Measurements from ENCODE around the gene RAB3GAP2.

RAB3GAP2 gene

DNA sequence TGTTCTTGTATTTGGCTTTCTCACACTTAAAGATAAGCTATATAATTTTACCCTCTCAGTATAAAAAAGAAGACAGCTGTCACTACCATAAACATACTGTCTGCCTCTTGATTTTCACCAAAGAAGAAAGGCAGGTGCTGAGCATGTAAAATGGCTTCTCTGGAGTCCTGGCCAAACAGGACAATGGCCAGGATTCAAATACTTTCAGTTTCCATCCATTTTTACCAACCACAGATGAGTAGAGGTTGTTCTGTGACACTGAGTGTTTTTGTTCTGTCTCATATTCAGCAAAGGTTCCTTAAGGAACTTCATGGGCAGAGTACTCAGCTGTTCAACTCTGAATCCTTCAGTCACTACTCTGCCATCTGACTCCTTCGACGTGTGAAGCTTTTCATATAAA, 29.4 kb upstream of the RAB3GAP2 start:
- no peaks in the 10 kb centered on the region for H3K9me2 ChIP-seq (replicated peaks; ENCODE audit: low read depth, low read length)
- no peak overlapping the region for H3K4me2 ChIP-seq (ENCODE audit: low read depth, low read length, poor library complexity, severe bottlenecking)
- no peak overlapping the region for H3K9ac ChIP-seq (ENCODE audit: low read depth, low read length, poor library complexity, severe bottlenecking)
- no peak overlapping the region for H3K4me3 ChIP-seq (ENCODE audit: low read length, poor library complexity, severe bottlenecking)
- no peaks in the 10 kb centered on the region for H4K20me1 ChIP-seq (ENCODE audit: insufficient read depth, low read length, poor library complexity, severe bottlenecking)
- H3K4me1 ChIP-seq (ENCODE audit: insufficient read depth, low read length, poor library complexity, severe bottlenecking), result no peaks in the 10 kb centered on the region
- no peaks in the 10 kb centered on the region for H3K27me3 ChIP-seq (ENCODE audit: insufficient read depth, low read length, poor library complexity, severe bottlenecking)
- no peaks in the 10 kb centered on the region for H3K36me3 ChIP-seq (ENCODE audit: insufficient read depth, low read length)
- H3K79me2 ChIP-seq (ENCODE audit: insufficient read depth, low read length), result no peaks in the 10 kb centered on the region
- H3K9me3 ChIP-seq (ENCODE audit: insufficient read depth, low read depth, low read length), result no peaks in the 10 kb centered on the region
- TF ChIP-seq, protein P1, sequence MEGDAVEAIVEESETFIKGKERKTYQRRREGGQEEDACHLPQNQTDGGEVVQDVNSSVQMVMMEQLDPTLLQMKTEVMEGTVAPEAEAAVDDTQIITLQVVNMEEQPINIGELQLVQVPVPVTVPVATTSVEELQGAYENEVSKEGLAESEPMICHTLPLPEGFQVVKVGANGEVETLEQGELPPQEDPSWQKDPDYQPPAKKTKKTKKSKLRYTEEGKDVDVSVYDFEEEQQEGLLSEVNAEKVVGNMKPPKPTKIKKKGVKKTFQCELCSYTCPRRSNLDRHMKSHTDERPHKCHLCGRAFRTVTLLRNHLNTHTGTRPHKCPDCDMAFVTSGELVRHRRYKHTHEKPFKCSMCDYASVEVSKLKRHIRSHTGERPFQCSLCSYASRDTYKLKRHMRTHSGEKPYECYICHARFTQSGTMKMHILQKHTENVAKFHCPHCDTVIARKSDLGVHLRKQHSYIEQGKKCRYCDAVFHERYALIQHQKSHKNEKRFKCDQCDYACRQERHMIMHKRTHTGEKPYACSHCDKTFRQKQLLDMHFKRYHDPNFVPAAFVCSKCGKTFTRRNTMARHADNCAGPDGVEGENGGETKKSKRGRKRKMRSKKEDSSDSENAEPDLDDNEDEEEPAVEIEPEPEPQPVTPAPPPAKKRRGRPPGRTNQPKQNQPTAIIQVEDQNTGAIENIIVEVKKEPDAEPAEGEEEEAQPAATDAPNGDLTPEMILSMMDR (conservative IDR thresholded peaks at IDR 0.05; ENCODE audit: low read length), result no peak
- no peak for TF ChIP-seq EZH2phosphoT487 (IDR thresholded peaks at IDR 0.05; ENCODE audit: borderline replicate concordance)
- no peak overlapping the region; the same call in 1 of the 2 replicates for H2AFZ ChIP-seq (ENCODE audit: low read length)
- H3F3A ChIP-seq (ENCODE audit: low read depth), result no peaks in the 10 kb centered on the region

DNA sequence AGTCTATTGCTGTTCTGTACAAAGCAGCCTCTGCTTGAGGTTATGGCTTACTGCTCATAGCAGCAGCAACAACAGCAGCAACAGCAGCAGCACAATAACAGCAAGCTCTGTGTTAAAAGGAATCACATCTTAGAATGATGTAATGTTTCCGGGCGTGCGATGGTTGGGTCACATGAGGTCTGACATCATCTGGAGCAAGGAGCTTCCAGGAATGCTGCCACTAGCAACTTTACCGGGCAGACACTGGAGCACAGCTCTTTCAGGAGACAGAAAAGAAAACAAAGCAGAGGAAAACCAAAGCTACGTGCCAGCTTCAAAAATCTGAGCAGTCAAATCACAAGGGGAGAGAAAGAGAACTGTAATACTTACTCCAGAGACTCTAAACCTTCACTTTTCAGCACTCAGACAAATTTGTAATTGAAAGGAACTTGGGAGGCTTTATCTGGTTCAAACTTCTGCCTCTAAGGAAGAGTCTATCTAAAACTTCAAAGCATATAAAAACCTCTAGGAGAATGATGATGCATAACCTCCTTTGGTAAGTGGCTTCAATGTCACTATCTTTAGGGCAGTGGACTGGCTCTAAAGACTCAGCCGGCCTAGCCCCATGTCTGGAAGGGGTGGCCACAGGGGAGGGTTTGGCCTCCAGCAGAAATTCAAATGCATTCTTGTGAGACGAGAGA, 28.3 kb upstream of the RAB3GAP2 start:
- no peaks in the 10 kb centered on the region for H3K36me3 ChIP-seq (ENCODE audit: insufficient read depth, low read length)
- H3K9me3 ChIP-seq (ENCODE audit: insufficient read depth, low read depth, low read length), result no peaks in the 10 kb centered on the region
- no peaks in the 10 kb centered on the region for H4K20me1 ChIP-seq (ENCODE audit: insufficient read depth, low read length, poor library complexity, severe bottlenecking)
- H3K27me3 ChIP-seq (ENCODE audit: insufficient read depth, low read length, poor library complexity, severe bottlenecking), result no peaks in the 10 kb centered on the region
- H3K9me2 ChIP-seq (replicated peaks; ENCODE audit: low read depth, low read length), result no peaks in the 10 kb centered on the region
- TF ChIP-seq, protein P1 (conservative IDR thresholded peaks at IDR 0.05; ENCODE audit: low read length), result no peak
- TF ChIP-seq EZH2phosphoT487 (IDR thresholded peaks at IDR 0.05; ENCODE audit: borderline replicate concordance), result no peak
- no peak overlapping the region for H2AFZ ChIP-seq (ENCODE audit: low read length)
- H3K79me2 ChIP-seq (ENCODE audit: insufficient read depth, low read length), result no peaks in the 10 kb centered on the region
- no peaks in the 10 kb centered on the region for H3F3A ChIP-seq (ENCODE audit: low read depth)
- no peaks in the 10 kb centered on the region for H3K4me1 ChIP-seq (ENCODE audit: insufficient read depth, low read length, poor library complexity, severe bottlenecking)
- no peak overlapping the region for H3K9ac ChIP-seq (ENCODE audit: low read depth, low read length, poor library complexity, severe bottlenecking)
- H3K4me2 ChIP-seq (ENCODE audit: low read depth, low read length, poor library complexity, severe bottlenecking), result no peak overlapping the region
- H3K4me3 ChIP-seq (ENCODE audit: low read length, poor library complexity, severe bottlenecking), result no peak overlapping the region

DNA sequence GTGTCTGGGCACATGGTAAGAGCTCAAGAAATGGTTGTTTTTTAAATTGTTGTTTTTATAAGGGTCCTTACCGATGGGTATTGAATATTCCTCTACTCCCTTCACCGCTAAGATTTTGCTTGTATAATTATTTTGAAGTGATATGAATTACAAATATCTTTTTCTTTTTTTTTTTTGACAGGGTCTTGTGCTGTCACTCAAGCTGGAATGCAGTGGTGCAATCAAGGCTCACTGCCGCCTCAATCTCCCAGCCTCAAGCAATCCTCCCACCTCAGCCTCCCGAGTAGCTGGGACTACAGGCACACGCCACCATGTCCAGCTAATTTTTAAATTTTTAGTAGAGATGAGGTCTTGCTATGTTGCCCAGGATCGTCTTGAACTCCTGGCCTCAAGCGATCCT, 27.1 kb upstream of the RAB3GAP2 start:
- H3K9me3 ChIP-seq (ENCODE audit: insufficient read depth, low read depth, low read length), result no peaks in the 10 kb centered on the region
- no peaks in the 10 kb centered on the region for H3K79me2 ChIP-seq (ENCODE audit: insufficient read depth, low read length)
- no peaks in the 10 kb centered on the region for H3F3A ChIP-seq (ENCODE audit: low read depth)
- H3K4me1 ChIP-seq (ENCODE audit: insufficient read depth, low read length, poor library complexity, severe bottlenecking), result no peaks in the 10 kb centered on the region
- H3K4me2 ChIP-seq (ENCODE audit: low read depth, low read length, poor library complexity, severe bottlenecking), result no peak overlapping the region
- no peaks in the 10 kb centered on the region for H3K9me2 ChIP-seq (replicated peaks; ENCODE audit: low read depth, low read length)
- no peak overlapping the region for H3K4me3 ChIP-seq (ENCODE audit: low read length, poor library complexity, severe bottlenecking)
- H4K20me1 ChIP-seq (ENCODE audit: insufficient read depth, low read length, poor library complexity, severe bottlenecking), result no peaks in the 10 kb centered on the region
- TF ChIP-seq, protein P1 (conservative IDR thresholded peaks at IDR 0.05; ENCODE audit: low read length), result no peak
- no peak for TF ChIP-seq EZH2phosphoT487 (IDR thresholded peaks at IDR 0.05; ENCODE audit: borderline replicate concordance)
- no peaks in the 10 kb centered on the region for H3K36me3 ChIP-seq (ENCODE audit: insufficient read depth, low read length)
- no peaks in the 10 kb centered on the region for H3K27me3 ChIP-seq (ENCODE audit: insufficient read depth, low read length, poor library complexity, severe bottlenecking)
- H3K9ac ChIP-seq (ENCODE audit: low read depth, low read length, poor library complexity, severe bottlenecking), result no peak overlapping the region
- H2AFZ ChIP-seq (ENCODE audit: low read length), result no peak overlapping the region
